K562 (cell line): Measurements from ENCODE around the gene SYMPK. TPM values are rescaled to one million over a fixed set of nuclear protein-coding genes. Genes with fewer than 3 reads are reported as not detected.

Experiments
- ATAC-seq: fragments of 200-7000 bp; cut with Tn5 transposase; 3 replicates; pipeline ENCODE4 v1.9.1; 2020; ENCODE audit warnings: moderate library complexity
- BruUV-seq: library from RNA; stranded (reverse); fragments of 400-500 nt; replicated peaks from 2 replicates; lab custom pipeline; 2021; lab: Mats Ljungman, UMichigan
- CTCF ChIA-PET: fragments of 300-600 bp; formaldehyde crosslinking; extraction: SDS; loops from one replicate; lab custom pipeline; 2021; ENCODE audit warnings: low intra/inter-chr PET ratio; lab: Yijun Ruan, JAX
- POLR2A ChIA-PET: fragments of 300-600, 350-650 bp; sonication (Branson Sonifier 250); formaldehyde crosslinking; extraction: SDS; loops from one replicate; lab custom pipeline; 2021; ENCODE audit warnings: antibody characterized with exemption, inconsistent platforms; lab: Yijun Ruan, JAX
- DNase-seq, 4 experiments: peaks; one replicate each; pipeline versions ENCODE4 v3.0.0 to v3.0.0-alpha.2; 2011 to 2018; ENCODE audit warnings: low spot score in 3 of 4, mixed read lengths in 3 of 4; ENCODE audit errors: extremely low read depth in 1 of 4
- FAIRE-seq: peaks from 2 replicates; lab custom pipeline; 2011; peaks lifted over from hg19 to GRCh38; lab: Jason Lieb, UNC
- H2AFZ ChIP-seq: 2 replicates; pipeline ENCODE4 v1.6.0; 2011; ENCODE audit warnings: low read depth, low read length, control low read depth, inconsistent platforms
- H3K27ac ChIP-seq: fragments of 200-600 bp; 3 replicates; pipeline ENCODE4 v1.8.0; 2011; ENCODE audit warnings: low read depth, mild to moderate bottlenecking, control low read depth, inconsistent platforms, low read length, moderate library complexity, mixed read lengths; ENCODE audit errors: extremely low read depth
- H3K27me3 ChIP-seq, 2 experiments: fragments of 300-600 bp in 1 of 2; 2 replicates in 1 of 2; 3 replicates in 1 of 2; pipeline versions ENCODE4 v1.6.0 to v1.8.0; 2011; ENCODE audit warnings: inconsistent platforms in 2 of 2, low read length in 2 of 2, mild to moderate bottlenecking in 1 of 2, mixed read lengths in 1 of 2, moderate library complexity in 1 of 2; ENCODE audit not compliant: control insufficient read depth in 2 of 2, insufficient read depth in 2 of 2
- H3K36me3 ChIP-seq: fragments of 300-600 bp; 3 replicates; pipeline ENCODE4 v1.8.0; 2011; ENCODE audit warnings: mild to moderate bottlenecking, low read length, inconsistent platforms; ENCODE audit not compliant: control insufficient read depth, insufficient read depth
- H3K4me1 ChIP-seq, 2 experiments: fragments of 200-600 bp in 1 of 2; replicated peaks in 1 of 2; 2 replicates in 1 of 2; 3 replicates in 1 of 2; pipeline versions ENCODE4 v1.5.1 to v1.8.0; 2011; ENCODE audit warnings: inconsistent platforms in 2 of 2, low read length in 2 of 2, mild to moderate bottlenecking in 1 of 2, mixed read lengths in 1 of 2, moderate library complexity in 1 of 2; ENCODE audit not compliant: control insufficient read depth in 2 of 2, insufficient read depth in 2 of 2
- H3K4me2 ChIP-seq: 2 replicates; pipeline ENCODE4 v1.6.1; 2011; ENCODE audit warnings: low read length, control low read depth, inconsistent platforms, mixed read lengths; ENCODE audit not compliant: insufficient read depth
- H3K4me3 ChIP-seq: fragments of 200-600 bp; sonication (generic), shearing (Covaris generic); 2 replicates; pipeline ENCODE4 v1.5.1; 2016; ENCODE audit warnings: control low read depth, inconsistent platforms
- H3K79me2 ChIP-seq: fragments of 200-600 bp; 3 replicates; pipeline ENCODE4 v1.8.0; 2011; ENCODE audit warnings: low read length, inconsistent platforms; ENCODE audit not compliant: control insufficient read depth, insufficient read depth
- H3K9ac ChIP-seq, 2 experiments: 2 replicates each; pipeline versions ENCODE4 v1.6.0 to v1.6.1; 2011; ENCODE audit warnings: low read depth in 2 of 2, low read length in 2 of 2, control low read depth in 1 of 2, inconsistent platforms in 1 of 2, mild to moderate bottlenecking in 1 of 2, mixed read lengths in 1 of 2; ENCODE audit not compliant: insufficient read depth in 1 of 2
- H3K9me1 ChIP-seq: one replicate; pipeline ENCODE4 v1.6.0; 2011; ENCODE audit warnings: inconsistent platforms, mild to moderate bottlenecking, low read length, moderate library complexity; ENCODE audit not compliant: control insufficient read depth, insufficient read depth
- H3K9me3 ChIP-seq: replicated peaks from 2 replicates; pipeline ENCODE4 v1.5.1; 2011; ENCODE audit warnings: low read depth, low read length, inconsistent platforms; ENCODE audit not compliant: control insufficient read depth, insufficient read depth
- H4K20me1 ChIP-seq: replicated peaks from 2 replicates; pipeline ENCODE4 v1.6.1; 2011; ENCODE audit warnings: low read length, inconsistent platforms, mixed read lengths; ENCODE audit not compliant: control insufficient read depth, insufficient read depth
- CAMTA2 ChIP-seq: fragments of 250-450 bp; sonication (Bioruptor Pico); conservative IDR thresholded peaks from 2 replicates; pipeline ENCODE4 v1.5.1; 2022
- CBX8 ChIP-seq: fragments of 200-600 bp; sonication (generic); IDR thresholded peaks from 2 replicates; pipeline ENCODE4 v1.6.1; 2012; ENCODE audit warnings: borderline replicate concordance, mixed run types, low read depth, mild to moderate bottlenecking, moderate library complexity, mixed read lengths, low read length, control low read depth, inconsistent platforms; ENCODE audit not compliant: poor library complexity, severe bottlenecking; ENCODE audit errors: extremely low read depth
- MECOM ChIP-seq: fragments of 250-450 bp; sonication (Bioruptor Pico); IDR thresholded peaks from 2 replicates; pipeline ENCODE4 v1.8.0; 2022; ENCODE audit warnings: inconsistent platforms
- ZNF384 ChIP-seq: IDR thresholded peaks from 2 replicates; pipeline ENCODE4 v1.6.1; 2012; ENCODE audit warnings: low read depth, low read length, improper control_type of control experiment
- WGBS: fragments of 100-300 bp; shearing (Covaris generic); methylation state at CpG from one replicate; pipeline ENCODE4 v1.1.6; 2016; ENCODE audit warnings: low coverage, mixed read lengths; ENCODE audit not compliant: insufficient coverage; ENCODE audit errors: missing lambda C conversion rate; 5-methylcytosine and 5-hydroxymethylcytosine counted together
- in situ Hi-C: fragments of 300-500 bp; cut with MboI; formaldehyde crosslinking; loops from 4 replicates; pipeline ENCODE4 v1.15.0; 2018; ENCODE audit warnings: inconsistent platforms, mixed read lengths
- intact Hi-C: fragments of 100-400 bp; cut with micrococcal nuclease; formaldehyde crosslinking; loops from 2 replicates; pipeline ENCODE4 v1.14.2; 2022
- polyA plus RNA-seq, 8 experiments: library from polyadenylated mRNA; depleted of rRNA in 4 of 8; stranded (reverse) in 5 of 8; unstranded in 3 of 8; fragments of >200 nt; fragmentation: Nextera tagmentation in 2 of 8; fragmentation: Illumina TruSeq in 1 of 8; extraction: Ambion mirVana in 2 of 8; extraction: Trizol in 1 of 8; gene quantifications; 2 replicates each; pipeline versions ENCODE4 v1.2.1 to v1.2.3, GENCODE V29; 2011 to 2014; ENCODE audit warnings: inconsistent platforms in 1 of 8, missing spikeins in 1 of 8
- total RNA-seq, 7 experiments: library from RNA; depleted of rRNA in 6 of 7; stranded (reverse); fragments of >200 nt in 6 of 7; fragmentation: Illumina TruSeq in 2 of 7; extraction: Trizol in 2 of 7; gene quantifications; 2 replicates each; pipeline versions ENCODE4 v1.2.1 to v1.2.3, GENCODE V29; 2011 to 2021; ENCODE audit warnings: low replicate concordance in 1 of 7
- TF ChIP-seq, protein P1 (sequence below): fragments of 250-450 bp; sonication (Bioruptor Pico); IDR thresholded peaks from 2 replicates; pipeline ENCODE4 v1.5.0; 2021

SYMPK gene
- total and polyA plus RNA-seq, 9 of the 15 experiments (the other 6 are each of a cell fraction or from before 2014, with no cell fraction given), result 0.73 to 95.5 (median 58.4) TPM

DNA sequence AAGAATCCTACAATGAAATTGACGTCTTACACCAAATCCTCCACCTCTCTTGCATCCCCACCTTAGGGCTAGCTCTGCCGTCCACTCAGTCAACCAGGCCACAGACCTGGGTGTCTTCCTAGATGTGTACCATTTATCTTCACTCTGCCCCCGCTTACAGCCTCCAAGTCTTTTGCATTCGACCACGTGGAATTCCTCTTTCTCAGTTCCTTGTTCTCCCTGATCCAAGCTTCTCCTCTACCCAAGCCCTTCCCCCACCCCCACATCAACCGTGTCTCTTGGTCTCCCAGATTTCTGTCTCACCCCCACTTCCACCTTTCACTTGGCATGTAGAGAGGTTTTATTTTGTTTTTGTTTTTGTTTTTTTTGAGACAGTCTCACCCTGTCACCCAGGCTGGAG lies 69.1 kb downstream of the SYMPK start:
- H3K9me1 ChIP-seq, result peaks cover 4% of the 10 kb centered on the region
- H3K27ac ChIP-seq, result no peak overlapping the region; the same call in 2 of the 3 replicates
- FAIRE-seq, result no peak
- peaks cover 3% of the 10 kb centered on the region for H4K20me1 ChIP-seq
- intact Hi-C loops, result no loop called here
- no peak for ATAC-seq
- ChIA-PET POLR2A (interaction anchor here (0.7 to 1.2 kb wide), 2 partner anchors 15 to 153 kb away, joined by 4 to 6 read pairs; no protein-coding TSS in a partner anchor), CTCF (no interaction called here)
- TF ChIP-seq CAMTA2 (CRISPR knock-in tag) (no peak), ZNF384 (no peak), MECOM (CRISPR knock-in tag) (no peak), CBX8 (no peak)
- TF ChIP-seq, protein P1, sequence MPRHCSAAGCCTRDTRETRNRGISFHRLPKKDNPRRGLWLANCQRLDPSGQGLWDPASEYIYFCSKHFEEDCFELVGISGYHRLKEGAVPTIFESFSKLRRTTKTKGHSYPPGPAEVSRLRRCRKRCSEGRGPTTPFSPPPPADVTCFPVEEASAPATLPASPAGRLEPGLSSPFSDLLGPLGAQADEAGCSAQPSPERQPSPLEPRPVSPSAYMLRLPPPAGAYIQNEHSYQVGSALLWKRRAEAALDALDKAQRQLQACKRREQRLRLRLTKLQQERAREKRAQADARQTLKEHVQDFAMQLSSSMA (CRISPR knock-in tag), result no peak
- H3K4me2 ChIP-seq, result no peak overlapping the region; the same call in 1 of the 2 replicates
- 19% methylated on average over 6 of the region's 6 CpGs for WGBS
- H2AFZ ChIP-seq, result peak overlapping the region; percentile 62
- BruUV-seq, result no TSS peak
- peaks cover 19% of the 10 kb centered on the region for H3K79me2 ChIP-seq
- H3K27me3 ChIP-seq, result no peaks in the 10 kb centered on the region
- in situ Hi-C loops, result no loop called here
- no peak overlapping the region for H3K4me3 ChIP-seq
- H3K36me3 ChIP-seq, result peaks cover 21% of the 10 kb centered on the region; the same call in 2 of the 3 replicates
- no peak for DNase-seq
- H3K9ac ChIP-seq, result 0 out of 4 replicates have a peak overlapping the region, but pooled peaks of 1 of the 2 experiments have one; percentile 3
- peaks cover 20 to 27% of the 10 kb centered on the region in 2 experiments for H3K4me1 ChIP-seq
- H3K9me3 ChIP-seq, result no peaks in the 10 kb centered on the region
